Stimulated activated CD8-positive, alpha-beta memory T cell treated with anti-CD3 and anti-CD28 coated beads, Interleukin-12 subunit alpha, Interleukin-12 subunit beta, amount 100 ng/mL, for 24 hours (primary cell): ENCODE results near the gene TRAF4.
"Not testable (repeated sequence)": the region's sequence is repeated elsewhere in the genome, so short reads cannot be mapped to it uniquely, and the experiment has no call there.

Experiments used
- DNase-seq: peaks from one replicate; pipeline ENCODE4 v3.0.0-alpha.2; 2020; ENCODE audit errors: extremely low read depth

The TRAF4 gene

DNA sequence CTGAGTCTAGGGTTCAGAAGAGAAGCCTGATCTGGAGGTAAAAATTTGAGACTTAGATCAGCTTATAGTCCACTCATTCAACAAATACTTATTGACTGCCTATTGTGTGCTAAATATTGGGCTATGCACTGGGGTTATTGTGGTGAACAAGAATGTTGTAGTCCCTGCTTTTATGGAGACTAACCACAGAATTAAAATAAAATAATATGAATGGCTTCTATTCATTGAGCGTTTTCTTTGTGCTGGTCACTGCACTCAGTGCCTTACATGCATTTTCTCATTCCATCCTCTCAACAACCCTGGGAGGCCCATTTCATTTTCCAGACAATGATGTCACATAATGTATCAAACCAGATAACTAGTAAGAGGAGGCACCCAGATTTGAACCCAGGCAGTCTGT, 10.5 kb upstream of the TRAF4 start:
- no peak for DNase-seq

DNA sequence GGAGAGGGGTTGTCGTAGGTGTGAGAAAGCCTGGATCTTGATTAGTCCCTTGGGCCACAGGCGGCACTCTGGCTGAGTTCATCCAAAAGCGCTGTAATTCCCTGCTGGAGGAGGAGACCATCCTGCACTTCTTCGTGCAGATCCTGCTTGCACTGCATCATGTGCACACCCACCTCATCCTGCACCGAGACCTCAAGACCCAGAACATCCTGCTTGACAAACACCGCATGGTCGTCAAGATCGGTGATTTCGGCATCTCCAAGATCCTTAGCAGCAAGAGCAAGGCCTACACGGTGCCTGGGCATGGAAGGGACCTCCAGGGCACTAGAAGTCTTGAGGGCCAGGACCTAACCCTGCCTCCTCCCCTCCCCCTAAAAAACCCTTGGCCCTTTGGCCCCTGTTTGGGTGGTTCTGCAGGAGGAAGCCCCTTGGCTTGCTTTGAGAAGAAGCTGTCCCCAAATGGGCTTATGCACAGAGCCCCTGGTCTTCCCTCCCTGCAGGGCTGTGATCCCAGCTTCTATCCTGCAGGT, 9.0 kb upstream of the TRAF4 start:
- DNase-seq: no peak

DNA sequence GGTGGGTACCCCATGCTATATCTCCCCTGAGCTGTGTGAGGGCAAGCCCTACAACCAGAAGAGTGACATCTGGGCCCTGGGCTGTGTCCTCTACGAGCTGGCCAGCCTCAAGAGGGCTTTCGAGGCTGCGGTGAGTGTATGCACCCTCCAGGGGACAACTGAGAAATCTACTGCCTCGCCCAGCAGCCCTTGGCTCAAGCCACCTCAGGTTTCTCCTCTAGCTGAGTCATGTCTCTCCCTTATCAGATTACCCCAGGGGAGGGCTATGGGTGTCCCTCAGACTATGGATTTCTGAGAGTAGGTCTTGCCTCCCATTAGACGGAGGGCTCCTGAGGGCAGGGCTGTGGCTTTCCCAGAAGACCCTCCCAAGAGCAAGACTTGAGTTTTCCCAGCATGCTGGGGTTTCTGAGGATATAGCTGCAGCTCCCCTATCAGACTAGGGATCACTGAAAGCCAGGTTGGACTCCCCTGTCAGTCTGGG, 8.5 kb upstream of the TRAF4 start:
- DNase-seq: no peak

DNA sequence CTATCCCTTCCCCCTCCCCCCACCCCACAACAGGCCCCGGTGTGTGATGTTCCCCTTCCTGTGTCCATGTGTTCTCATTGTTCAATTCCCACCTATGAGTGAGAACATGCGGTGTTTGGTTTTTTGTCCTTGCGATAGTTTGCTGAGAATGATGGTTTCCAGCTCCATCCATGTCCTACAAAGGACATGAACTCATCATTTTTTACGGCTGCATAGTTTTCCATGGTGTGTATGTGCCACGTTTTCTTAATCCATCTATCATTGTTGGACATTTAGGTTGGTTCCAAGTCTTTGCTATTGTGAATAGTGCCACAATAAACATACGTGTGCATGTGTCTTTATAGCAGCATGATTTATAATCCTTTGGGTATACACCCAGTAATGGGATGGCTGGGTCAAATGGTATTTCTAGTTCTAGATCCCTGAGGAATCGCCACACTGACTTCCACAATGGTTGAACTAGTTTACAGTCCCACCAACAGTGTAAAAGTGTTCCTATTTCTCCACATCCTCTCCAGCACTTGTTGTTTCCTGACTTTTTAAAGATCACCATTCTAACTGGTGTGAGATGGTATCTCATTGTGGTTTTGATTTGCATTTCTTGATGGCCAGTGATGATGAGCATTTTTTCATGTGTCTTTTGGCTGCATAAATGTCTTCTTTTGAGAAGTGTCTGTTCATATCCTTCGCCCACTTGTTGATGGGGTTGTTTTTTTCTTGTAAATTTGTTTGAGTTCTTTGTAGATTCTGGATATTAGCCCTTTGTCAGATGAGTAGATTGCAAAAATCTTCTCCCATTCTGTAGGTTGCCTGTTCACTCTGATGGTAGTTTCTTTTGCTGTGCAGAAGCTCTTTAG, 7.7 kb upstream of the TRAF4 start:
- DNase-seq: not testable (repeated sequence)

DNA sequence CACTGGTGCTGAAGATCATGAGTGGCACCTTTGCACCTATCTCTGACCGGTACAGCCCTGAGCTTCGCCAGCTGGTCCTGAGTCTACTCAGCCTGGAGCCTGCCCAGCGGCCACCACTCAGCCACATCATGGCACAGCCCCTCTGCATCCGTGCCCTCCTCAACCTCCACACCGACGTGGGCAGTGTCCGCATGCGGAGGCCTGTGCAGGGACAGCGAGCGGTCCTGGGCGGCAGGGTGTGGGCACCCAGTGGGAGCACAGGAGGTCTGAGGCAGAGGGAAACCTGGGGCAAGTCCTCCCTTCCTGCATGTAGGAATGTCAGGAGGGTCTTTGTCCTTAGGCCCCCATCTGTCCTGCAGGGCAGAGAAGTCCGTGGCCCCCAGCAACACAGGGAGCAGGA, 6.5 kb upstream of the TRAF4 start:
- DNase-seq: no peak

DNA sequence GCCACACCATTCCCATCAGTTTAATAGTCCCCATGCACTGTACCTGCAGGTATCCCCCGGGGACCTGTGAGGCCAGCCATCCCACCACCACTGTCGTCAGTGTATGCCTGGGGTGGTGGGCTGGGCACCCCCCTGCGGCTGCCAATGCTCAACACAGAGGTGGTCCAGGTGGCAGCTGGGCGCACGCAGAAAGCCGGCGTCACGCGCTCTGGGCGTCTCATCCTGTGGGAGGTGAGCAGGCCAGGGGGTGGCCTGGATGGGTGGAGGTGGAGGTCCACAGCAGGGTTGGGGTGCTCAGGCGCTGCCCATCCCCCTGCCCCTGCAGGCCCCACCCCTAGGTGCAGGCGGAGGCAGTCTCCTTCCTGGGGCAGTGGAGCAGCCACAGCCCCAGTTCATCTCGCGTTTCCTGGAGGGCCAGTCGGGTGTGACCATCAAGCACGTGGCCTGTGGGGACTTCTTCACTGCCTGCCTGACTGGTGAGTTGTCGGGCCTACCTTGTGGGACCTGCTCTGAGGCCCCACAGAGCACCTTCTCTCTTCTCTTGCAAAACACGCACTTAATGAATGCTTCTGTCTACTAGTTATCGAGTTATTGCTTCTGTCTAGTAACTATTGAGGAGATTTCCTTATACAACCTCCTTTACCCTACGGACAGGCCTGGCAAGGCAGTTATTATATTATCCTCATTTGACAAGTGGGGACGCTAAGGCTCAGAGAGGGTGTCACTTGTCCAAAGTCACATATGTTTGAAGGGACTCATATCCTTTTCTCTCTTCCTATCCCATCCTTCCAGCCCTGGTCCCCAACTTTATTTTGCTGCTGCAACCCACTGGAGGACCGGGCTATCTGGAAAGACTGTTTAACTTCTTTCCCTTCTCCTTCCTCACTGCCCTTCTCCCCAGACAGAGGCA, 5.8 kb upstream of the TRAF4 start:
- DNase-seq: no peak

DNA sequence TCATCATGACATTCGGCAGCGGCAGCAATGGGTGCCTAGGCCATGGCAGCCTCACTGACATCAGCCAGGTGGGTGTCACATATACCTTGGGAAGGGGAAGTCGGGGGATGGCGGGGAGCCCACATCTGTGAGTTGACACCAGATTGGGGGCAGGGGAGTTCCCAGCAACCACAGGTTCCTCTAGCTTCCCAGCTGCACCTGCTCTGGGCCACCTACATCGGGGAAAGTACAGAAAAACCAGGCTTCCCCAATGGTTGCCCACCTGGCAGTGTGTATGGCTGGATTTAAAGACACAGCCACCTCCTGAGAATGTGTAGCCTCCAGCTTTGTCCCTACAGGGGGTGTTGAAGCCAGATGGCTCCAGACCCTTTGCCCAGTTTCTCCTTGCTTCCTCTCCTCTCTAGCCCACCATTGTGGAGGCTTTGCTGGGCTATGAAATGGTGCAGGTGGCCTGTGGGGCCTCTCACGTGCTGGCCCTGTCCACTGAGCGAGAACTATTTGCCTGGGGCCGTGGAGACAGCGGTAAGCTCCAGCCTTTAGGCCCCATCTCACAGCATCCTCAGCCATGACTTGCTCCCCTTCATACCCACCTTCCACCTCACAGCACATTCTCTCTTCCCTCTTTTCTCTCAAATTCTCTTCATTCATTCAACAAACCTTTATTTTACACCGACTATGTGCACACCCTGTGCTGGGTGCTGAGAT, 5.0 kb upstream of the TRAF4 start:
- no peak for DNase-seq

DNA sequence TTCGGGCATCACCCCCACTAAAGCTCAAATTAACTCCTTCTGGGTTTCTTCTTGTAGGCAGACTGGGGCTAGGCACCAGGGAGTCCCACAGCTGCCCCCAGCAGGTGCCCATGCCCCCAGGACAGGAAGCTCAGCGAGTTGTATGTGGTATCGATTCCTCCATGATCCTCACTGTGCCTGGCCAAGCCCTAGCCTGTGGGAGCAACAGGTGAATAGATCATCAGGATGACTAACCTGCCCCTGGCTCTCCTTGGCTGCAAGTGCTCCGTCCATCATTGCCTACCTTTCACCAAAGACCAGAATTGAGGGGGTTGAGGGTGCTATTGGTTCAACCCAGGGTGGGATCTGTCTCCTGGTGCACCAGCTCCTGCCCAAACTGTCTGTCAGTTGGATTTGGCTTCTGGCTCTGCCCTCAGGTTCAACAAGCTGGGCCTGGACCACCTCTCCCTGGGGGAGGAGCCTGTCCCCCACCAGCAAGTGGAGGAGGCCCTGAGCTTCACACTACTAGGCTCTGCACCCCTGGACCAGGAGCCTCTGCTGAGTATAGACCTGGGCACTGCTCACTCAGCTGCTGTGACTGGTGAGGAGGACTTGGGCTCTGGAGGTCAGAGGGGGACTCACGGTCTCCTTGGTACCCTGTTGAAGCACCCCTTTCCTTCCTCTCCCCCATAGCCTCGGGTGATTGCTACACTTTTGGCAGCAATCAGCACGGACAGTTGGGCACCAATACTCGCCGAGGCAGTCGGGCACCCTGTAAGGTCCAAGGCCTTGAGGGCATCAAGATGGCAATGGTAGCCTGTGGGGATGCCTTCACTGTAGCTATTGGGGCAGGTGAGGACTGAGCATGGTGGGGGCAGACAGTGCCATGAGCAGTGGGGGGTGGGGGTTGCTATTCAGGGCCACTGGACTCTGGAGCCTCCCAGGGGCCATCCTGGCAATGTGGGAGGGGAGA, 3.1 kb upstream of the TRAF4 start:
- DNase-seq: no peak

DNA sequence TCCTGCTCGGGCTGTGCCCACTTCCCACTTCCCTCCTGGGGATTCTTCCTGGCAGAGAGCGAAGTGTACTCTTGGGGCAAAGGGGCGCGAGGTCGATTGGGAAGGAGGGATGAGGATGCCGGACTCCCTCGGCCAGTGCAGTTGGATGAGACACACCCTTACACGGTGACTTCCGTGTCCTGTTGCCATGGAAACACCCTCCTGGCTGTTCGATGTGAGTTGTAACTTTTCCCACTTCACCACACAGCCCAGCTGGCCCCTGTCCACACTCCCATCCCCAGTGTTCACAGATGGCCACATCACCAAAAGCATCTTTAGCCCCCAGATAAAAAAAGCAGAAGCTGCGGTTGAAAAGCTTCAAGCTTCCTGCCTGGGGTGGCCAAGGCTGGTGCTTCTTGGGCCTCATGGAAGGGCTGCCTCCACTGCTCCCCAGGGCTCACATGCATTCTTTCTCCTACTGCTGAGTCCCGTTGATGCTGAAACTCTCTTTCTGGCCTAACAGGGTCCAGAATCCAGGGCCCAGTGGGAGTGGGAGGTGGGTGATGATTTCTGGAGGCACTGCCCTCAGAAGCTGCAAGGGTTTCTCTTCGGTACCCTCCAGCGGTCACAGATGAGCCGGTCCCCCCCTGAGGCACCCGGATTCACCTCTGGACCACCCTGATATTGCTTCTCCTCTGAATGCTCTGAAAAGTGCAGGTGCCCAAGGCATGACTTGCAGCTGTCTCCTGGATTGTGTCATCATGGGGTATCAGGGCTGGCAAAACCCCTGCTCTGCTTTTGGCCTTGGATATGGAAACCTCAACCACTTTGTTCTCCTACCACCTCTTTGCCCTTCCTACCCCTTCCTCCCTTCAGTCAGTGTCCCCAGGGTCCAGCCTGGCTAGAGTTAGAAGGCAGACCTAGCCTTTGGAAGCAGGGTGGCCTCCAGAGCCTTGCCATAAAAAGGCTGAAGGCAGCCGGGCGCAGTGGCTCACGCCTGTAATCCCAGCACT, 2.2 kb upstream of the TRAF4 start:
- no peak for DNase-seq

DNA sequence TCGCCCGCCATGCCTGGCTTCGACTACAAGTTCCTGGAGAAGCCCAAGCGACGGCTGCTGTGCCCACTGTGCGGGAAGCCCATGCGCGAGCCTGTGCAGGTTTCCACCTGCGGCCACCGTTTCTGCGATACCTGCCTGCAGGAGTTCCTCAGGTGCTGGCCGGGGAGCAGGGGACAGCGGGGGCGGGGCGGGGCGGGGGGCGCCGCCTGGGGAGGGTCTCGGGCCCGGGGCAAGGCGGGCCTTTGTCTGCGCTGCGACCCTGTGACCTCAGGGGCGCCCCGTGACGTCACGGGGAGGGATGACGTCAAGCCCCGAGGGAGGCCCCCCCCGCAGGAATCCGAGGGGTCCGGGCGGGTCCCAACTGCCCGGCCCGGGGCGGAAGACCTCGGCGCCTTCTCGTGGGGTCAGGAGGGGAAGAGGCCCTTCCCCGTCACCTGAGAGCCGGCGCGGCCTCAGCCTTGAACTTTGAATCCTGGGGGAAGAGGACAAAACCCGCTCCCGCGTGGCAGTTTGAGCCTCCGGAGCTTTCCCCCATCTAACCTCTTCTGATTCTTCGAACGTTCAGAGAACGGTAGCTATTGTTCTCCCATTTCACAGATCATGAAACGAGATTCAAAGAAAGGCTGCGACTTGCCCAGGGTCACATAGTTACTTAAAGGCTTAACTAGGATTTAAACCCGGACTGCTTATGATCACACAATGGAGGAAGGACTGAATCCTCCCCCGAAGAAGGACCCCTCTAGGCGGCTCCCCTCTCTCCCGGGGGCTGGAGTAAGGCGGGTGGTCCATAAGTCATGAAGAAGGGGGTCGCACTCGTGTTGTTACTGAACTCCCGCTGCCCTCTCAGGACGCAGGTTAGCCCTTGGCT, 527 bp downstream of the TRAF4 start:
- no peak for DNase-seq

DNA sequence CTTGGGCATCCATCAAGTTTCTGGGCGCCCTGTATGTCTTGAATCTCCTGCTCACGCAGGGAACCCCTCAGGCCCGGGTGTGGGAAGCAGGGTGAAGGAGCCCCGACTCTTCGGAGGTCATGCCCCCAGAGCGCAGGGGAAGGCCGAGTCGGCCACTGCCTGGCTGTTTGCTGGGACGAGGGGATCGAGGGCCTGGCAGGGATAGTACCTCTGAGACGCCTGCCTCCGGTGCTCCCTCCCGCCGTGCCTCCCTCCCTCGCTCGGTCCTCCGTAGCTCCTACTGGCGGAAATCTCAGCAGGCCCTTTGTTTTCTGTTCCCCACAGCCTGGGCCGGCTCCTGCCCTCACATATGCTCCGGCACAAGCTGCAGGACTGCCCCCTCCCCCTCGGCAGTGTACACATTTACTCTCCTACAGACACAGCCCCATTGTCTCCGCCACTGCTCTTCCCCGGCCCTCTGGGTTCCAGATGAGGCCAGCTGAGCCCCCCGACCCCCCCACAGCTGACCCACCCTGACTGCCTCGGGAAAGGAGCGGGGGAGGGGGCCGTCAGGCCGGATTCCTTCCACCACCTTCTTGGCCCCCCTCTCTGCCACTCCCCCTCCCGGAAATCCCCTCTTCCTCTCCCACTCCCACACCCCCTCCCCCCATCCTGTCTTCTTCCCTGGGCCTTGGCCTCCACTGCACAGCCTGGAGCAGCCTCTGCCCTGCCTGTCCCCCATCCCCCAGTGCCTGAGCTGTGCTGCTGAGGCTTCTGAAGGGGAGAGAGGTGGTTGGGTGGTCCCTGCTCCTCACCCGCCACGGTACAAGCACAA, 1.4 kb downstream of the TRAF4 start:
- DNase-seq: no peak

DNA sequence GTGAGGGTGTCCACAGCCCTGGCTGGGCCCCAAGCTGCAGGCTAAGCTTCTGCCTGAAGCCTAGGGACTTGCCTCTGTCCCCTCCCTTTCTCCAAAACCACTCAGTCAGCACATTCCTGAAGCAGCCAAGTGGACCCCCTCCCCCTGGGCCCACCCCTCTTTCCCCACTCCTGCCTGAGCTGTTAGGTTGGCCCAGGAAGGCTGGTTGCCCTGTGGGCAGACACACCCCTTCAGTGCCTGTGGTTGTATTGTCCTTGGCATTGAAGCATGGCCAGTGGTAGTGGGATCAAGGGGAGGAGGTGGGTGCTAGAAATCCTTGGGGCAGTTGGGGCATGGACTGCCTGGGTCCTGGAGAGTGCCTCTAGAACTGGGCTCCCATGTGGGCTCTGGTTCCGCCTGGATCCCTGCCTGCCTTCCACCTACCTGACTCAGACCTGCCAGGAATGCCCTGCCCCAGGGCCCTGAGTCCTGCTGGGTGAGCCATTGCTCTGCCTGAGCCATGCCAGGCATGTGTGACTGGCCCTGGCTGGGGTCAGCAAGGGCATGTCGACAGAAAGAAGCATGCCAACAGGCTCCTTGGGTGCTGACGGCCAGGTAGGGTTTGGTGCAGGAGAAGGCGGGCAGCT, 2.1 kb downstream of the TRAF4 start:
- DNase-seq: no peak

DNA sequence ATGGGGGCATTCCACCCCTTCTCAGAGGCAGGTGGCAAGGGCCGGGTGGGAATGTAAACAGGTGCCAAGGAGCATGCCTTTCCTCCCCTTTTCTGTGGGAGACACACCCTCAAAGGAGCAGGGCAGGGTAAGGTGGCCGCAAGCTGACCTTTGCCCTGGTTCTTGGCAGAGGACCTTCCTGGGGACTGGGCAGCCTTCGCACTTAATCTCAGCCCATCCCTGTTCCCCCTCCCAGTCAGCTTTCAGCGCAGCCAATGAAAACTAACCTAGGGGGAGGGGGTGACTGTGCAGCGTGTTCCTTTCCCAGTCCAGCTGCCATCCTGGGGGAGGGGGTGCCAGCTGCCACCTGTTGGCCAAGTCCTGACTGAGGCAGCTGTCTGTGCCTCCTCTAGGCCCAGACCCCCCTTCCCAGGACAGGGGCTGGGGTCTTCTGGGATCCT, 2.8 kb downstream of the TRAF4 start:
- no peak for DNase-seq

DNA sequence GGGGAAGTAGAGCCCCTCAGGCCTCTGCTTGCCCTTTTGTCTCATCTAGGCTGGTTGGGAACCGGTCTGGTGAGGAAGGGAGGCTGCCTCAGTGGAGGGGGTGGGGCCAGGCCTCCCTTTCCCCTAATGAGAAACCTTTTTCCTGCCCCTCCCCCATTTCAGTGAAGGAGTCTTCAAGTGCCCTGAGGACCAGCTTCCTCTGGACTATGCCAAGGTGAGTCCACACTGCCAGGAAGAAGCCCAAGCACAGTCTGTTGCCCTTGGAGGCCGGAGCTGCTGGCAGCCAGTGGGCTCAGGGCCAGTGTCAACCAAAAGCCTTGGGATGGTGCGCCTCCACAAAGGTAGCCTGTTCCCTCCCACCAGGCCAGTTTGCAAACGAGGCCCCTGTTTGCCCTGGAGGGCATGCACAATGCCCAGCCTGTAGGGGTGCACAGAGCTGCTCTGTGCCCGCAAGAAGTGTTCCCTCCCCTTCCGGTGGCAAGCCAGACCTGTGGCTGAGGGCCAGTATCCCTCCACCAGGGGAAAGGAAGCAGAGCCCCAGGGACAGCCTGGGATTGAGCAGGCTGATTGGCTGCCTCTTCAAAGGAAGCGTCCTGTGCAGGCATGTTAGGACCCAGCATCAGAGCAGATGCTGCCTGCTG, 3.4 kb downstream of the TRAF4 start:
- DNase-seq: no peak

DNA sequence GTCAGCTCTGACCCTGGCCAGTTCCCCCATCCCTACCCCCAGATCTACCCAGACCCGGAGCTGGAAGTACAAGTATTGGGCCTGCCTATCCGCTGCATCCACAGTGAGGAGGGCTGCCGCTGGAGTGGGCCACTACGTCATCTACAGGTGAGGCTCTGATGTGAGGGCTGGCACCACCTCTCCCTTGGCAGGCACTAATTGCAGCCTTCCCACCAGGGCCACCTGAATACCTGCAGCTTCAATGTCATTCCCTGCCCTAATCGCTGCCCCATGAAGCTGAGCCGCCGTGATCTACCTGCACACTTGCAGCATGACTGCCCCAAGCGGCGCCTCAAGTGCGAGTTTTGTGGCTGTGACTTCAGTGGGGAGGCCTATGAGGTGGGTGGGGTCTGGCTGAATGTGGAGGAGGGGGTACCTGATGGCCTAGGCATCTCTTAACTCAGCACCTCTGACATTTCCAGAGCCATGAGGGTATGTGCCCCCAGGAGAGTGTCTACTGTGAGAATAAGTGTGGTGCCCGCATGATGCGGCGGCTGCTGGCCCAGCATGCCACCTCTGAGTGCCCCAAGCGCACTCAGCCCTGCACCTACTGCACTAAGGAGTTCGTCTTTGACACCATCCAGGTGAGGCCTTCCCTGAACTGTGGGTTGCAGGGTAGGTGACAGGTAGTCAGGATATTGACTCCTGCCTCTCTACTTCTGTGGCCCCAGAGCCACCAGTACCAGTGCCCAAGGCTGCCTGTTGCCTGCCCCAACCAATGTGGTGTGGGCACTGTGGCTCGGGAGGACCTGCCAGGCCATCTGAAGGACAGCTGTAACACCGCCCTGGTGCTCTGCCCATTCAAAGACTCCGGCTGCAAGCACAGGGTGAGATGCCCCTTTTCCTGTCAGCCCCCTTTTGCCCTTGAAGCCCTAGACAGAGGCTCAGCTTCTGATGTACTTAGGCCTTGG, 4.3 kb downstream of the TRAF4 start:
- DNase-seq: no peak
